ENCODE measurements around the gene PSMD13.

GRCh38 chr11:253160-253885, 16.5 kb downstream of the PSMD13 start:
- TF ChIP-seq GATA2 (IDR thresholded peaks at IDR 0.05; ENCODE audit: low read depth, low read length), result no peak
- TF ChIP-seq GATA3 (IDR thresholded peaks at IDR 0.05; ENCODE audit: low read depth, low read length), result no peak
